GM21786 (cell line): ENCODE data around the gene ANKRD36C.
A peak's percentile ranks its signal among the peaks of the same experiment; 100 is the strongest.
"Not testable (repeated sequence)": the region's sequence is repeated elsewhere in the genome, so short reads cannot be mapped to it uniquely, and the experiment has no call there.

Experiments used
- ATAC-seq: cut with Tn5 transposase; IDR thresholded peaks from one replicate; pipeline ENCODE4 v1.9.1; 2021; ENCODE audit not compliant: unreplicated experiment

ANKRD36C gene

DNA sequence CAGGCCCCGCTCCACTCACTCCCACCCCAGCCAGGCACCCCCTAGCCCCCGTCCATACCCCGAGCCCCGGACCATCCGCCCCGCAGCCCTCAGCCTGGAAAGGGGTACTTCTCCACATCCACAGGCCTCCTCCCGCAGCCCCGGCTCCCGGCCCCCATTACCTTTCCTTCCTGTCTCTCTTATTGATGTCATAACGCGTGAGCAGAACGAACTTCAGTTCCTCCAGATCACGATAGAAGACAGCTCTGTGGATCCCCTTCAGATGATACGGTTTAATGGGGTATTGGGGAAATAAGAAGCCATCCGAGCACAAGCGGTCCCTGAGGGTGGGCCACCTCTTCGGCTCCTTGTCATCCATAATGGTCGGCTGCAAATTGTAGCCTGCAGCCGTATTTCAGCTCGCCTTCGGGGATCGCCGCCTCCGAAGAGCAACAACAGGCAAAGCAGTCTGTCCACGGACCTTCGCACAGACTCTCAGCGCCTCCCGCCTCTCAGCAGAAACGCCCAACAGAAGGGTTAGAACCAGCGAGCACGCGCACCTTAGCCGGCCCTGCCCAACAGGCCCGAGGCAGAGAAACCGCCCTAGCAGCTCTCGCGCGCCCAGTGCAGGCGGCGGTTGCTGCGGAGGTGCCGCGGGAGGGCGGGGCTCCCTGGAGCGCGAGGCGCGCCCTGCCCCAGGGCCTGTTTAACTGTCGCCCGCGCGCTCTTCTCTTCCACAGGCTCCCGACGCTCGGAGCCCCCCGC lies at the start of gene ANKRD36C:
Gene ANKRD36C, minus strand, starts transcription at position 474 of the 744 bp plus-strand sequence. Its CDS starts 116 bp downstream, at position 358.
- ATAC-seq = peak; percentile 88

DNA sequence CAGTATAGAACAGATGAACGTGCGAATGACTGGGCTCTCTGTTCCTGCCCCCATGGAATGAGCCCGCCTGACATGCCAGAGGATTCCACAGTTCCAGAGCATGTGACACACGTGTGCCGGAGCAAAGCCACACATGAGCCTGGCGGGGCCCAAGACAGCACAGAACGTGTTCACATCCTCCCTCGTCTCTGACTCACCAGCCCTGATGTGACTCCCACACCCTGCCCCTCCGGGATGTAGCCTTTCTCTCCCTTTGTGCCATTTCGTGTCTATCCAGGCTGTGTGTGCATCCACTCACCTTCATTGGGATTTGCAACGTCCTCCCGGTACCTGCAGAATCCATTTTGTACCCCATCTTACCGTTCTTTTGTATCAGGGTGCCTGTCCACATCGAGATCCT lies 43.9 kb upstream of the ANKRD36C start:
- ATAC-seq = not testable (repeated sequence)

DNA sequence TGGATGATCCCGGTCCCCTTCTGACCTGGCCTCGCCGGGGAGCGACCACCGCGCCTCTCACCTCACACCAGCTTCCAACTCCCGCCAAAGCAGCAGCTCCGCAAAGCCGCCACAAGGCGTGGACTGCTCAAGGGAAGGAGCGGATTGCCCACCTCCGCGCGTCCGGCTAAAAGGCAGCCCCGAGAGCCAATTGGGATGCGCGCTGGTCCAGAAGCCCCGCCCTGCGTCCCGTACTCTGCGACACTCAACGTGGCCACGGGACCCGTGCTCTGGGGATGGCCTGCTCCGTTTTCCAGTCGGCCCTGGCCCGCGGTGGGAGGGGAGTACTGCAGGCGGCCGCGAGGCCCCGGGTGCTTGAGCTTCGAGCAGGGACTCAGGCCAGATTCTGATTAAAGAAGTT lies 43.2 kb upstream of the ANKRD36C start, which contains the start of gene GPAT2:
Gene GPAT2, minus strand, starts transcription at position 125 of the 400 bp plus-strand sequence. CDS start 2,557 bp downstream, outside the sequence.
- ATAC-seq = not testable (repeated sequence)

DNA sequence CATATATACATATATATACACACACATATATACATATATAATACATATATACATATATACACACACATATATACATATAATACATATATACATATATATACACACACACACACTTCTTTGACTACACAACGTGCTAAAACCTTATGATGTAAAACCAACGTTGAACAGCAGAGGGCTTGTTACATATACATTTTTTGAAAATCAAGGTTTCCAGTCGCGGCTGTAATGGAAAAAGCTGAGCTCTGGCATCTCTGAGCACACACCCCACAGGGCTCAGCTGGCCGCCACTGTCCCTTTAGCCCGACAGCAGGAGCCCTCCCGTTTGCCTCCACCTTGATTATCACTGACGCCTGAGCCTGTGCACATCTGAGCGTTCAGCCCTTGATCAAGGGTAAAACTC lies 42.4 kb upstream of the ANKRD36C start:
- not testable (repeated sequence) for ATAC-seq

DNA sequence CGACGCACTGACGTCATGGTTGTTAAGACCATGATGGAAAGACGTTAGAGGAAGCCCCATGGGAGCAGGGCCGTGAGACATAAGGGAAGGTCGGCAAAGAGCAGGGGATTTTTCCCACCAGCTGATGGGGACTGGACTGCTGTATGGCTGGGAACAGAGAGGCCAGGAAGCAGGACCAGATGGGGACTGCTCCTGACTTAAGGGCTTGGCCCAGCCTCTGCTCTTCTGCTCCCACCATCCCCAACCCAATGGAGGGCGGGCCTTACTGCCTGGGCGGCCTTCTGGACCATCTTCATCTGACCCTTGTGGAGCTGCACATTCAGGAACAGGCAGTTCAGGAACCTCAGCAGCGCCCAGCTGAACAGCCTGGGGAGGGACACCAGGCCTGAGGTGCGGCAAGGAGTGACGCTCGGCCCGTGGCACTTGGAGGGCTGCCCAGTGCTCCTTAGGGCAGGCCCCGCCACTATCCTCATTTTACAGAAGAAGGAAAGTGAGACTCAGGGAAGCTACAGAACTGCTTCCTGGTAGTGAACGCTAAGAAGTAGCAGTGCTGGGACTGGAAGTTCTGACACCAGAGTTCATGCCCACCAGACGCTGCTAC lies 36.2 kb upstream of the ANKRD36C start:
- ATAC-seq = not testable (repeated sequence)

DNA sequence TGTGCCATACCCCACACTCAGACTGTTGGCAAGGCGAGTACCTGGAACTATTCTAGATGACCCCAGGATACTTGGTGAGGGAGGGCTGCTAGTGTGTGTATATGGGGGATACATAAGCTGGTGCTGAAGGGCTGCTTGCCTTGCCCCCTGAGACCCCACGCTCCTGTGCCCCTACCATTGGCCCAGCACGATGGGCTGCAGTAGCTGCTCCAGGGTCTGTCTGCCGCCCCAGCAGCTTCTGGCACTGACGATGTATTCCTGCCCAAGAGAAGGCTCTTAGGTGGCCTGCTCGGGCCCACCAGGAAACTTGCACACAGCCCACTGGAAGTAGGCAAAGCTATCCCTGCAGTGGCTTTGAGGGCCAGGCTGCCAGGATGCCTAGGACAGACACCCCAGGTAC lies 34.1 kb upstream of the ANKRD36C start:
- ATAC-seq = not testable (repeated sequence)

DNA sequence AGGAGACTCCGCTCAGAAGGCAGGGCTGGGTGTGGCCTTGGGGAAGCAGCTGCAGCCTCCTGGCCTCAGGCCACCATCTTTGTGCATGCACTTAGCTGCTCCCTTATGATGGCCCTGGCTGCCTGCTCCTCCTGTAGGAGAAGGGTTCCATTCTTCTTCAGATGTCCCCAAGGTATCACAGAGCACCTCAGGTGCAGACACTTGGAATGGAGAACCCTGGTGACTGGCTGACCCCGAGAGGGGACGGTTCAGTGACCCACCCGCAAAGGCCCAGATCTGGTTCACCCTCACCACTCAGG lies 33.5 kb upstream of the ANKRD36C start:
- no peak for ATAC-seq

DNA sequence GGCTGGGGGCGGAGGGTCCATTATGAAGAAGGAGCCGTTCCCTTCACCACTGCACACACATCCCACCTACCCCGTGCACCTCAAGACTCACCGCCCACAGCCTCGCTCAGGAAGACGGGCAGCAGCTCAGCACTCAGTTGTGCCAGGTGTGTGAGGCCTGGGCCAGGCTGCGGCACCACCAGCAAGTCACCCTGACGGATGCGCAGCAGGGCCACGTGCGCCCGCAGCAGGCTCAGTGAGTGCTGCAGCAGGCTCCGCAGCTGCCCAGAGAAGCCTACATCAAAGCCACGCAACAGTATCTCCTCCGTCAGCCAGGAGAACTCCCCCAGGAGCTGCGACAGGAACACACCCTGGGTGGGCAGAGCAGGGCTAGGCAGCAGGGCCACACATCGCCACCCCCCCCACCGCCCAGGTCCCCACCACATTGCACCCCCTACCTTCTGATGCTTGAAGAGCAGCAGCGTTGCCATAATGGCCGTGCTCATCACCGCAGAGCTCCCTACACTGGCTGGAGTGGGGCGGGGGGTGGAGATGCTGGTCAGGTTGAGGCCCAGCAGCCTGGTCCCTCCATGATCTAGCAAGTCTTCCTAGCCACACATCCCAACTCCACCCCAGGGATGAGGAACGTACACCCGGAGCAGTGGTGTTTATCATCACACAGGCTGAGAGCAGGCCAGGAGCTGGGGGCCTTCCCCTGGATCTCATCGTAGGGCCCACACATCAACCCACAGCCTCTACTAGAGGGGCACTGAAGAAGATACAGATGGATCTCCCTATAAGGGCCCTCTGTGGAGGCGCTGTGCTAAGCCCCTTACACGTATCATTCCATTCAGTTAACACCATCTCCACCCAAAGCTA lies 32.9 kb upstream of the ANKRD36C start:
- ATAC-seq = no peak

DNA sequence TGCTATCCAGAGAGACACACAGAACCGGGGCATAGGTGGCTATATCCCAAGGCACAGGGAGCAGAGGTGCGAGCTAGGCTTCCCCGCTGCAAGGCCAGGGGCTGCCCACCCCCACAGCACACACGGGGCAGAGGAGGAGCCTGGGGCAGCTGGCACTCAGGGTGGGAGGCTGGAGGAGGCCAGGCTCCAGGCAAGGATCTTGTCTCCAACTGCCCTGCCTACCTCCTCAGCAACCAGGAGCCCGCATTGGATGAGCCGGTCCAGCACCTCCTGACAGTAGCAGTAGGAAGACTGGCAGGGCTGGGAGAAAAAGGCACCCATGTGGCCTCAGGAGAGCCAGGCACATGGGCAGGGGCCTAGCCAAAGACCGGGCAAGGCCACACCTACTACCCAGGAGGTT lies 32.1 kb upstream of the ANKRD36C start:
- not testable (repeated sequence) for ATAC-seq

DNA sequence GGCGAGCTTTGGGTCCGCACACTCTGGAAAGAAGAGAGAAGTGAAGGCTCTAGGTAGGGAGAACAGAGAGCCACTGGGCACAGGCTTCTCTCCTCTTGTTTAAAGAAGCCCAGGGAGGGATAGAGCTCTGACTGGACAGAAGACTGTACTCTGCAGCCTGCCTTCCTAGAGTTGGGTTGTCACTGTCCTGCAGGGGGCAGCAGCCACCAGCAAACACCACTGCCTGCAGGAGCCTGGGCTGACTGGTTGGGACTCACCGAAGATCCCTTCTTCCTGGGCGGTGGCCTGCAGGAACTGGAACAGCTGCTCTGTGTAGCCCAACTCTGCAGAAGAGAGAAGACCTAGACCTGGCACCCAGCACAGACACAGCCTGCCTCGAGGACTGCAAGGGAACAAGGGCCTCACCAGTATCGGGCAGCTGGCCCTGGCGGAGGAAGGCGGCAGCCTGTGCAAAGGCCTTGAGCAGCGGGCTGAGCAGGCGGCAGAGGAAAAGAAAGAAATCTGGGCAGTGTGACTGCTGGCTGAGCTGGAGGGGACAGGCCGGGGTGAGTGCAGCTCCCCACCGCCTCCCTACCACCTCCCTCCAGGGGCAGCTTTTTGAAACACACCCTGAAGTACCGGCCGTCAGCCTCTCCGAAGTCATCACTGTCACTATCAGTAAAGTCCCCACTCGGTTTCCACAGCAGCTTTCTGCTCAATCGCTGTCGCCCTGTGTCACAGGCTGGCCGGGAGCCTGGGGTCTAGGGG lies 31.2 kb upstream of the ANKRD36C start:
- peak; percentile 77 for ATAC-seq

DNA sequence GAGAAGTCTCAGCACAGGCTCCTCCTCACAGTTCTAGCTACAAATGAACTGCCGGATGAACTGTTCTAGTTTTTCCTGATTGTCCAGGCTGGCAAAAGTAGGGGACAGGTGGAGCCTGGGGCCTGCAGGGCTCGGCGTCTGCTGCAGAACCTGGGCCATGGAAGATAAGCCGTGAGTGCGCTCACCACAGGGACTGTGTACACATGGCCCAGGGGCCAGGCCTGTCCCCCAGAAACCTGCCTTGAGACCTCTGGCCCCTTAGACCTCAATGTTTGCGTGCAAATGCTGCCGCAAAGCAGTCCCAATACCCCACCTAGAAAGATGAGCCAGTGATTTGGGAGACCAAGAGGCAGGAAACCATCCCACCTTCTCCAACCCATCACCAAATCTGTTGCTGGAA lies 30.5 kb upstream of the ANKRD36C start:
- ATAC-seq = not testable (repeated sequence)

DNA sequence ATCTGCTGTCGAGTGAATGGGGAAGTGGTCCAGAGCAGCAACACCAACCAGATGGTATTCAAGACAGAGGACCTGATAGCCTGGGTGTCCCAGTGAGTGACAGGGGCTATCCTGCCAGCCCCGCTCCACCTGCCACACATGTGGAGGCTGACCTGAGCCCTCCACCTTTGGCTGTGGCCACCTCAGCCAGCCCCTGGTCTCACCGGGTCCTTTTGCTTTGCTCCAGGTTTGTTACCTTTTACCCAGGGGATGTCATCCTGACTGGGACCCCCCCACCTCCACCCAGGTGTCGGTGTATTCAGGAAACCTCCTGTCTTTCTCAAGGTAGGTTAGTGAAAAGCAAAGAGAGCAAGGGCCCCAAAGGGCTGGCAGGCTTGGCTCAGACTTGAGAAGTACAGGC lies 29.5 kb upstream of the ANKRD36C start:
- not testable (repeated sequence) for ATAC-seq

DNA sequence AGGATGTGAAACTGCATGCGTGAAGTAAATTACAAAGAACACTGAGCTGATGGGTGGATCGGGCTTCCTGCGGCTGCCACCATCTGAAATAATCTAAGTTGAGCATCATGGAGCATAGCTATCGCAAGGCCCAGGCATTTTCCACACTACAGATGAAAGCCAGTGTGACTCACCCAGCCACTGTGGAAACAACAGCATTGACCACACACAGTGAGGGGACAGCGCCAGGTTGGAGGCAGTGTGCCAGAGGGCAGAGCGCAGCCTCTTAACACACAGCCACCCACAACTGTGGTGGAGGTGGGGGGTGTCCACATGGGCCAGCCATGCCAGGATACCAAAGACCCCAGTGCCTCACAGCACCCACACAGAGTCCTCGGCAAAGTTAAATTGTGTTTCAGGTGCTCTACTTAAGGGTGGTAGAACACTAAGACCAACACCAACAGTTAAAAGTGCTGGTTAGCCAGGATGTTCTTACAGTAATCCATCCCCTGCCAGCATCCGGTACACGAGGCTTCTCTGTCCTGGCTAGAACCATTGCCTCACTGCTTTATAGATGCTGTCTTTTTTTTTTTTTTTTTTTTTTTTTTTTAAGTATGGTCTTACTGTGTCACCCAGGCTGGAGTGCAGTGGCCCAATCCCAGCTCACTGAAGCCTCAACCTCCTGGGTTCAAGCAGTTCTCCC lies 28.4 kb upstream of the ANKRD36C start:
- ATAC-seq = not testable (repeated sequence)

DNA sequence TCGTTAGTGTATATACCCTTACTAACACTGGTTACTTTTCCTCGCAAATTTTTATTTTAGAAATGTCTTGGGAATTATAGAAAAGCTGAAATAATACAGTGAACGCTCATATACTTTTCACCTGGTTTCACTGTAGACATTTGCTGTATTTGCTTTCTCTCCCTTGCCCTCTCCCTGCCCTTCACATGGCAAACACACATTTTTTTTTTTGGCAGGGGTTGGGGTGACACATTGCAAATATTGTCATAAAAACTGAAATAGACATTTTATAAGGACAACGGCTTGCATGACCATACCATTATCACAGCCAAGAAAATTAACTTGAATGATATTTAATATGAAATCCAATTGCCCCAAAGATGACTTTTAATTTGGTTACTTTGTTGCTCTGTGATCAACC lies 24.7 kb upstream of the ANKRD36C start:
- not testable (repeated sequence) for ATAC-seq

DNA sequence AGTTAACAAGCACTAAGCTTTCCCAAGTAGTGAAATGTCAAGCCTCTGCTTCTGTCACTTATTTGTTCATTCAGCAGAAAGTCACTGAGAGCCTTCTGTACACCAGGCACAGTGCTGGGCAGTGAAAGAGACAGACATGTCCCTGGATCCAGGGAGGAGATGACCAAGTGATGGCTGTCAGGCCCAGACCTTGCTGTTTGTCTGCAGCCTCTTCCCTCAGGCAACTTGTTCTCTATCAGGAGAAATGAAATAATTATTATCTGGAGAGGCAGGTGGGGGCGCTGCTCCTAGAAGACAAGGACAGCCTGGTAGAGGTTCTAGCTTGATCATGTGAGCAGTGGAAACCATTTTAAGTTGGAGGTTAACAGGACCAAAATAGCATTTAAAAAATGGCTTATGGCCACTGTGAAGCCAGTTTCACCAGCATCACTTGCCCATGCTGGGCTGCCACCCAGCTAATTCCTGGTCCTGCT lies 21.2 kb upstream of the ANKRD36C start:
- ATAC-seq = not testable (repeated sequence)

DNA sequence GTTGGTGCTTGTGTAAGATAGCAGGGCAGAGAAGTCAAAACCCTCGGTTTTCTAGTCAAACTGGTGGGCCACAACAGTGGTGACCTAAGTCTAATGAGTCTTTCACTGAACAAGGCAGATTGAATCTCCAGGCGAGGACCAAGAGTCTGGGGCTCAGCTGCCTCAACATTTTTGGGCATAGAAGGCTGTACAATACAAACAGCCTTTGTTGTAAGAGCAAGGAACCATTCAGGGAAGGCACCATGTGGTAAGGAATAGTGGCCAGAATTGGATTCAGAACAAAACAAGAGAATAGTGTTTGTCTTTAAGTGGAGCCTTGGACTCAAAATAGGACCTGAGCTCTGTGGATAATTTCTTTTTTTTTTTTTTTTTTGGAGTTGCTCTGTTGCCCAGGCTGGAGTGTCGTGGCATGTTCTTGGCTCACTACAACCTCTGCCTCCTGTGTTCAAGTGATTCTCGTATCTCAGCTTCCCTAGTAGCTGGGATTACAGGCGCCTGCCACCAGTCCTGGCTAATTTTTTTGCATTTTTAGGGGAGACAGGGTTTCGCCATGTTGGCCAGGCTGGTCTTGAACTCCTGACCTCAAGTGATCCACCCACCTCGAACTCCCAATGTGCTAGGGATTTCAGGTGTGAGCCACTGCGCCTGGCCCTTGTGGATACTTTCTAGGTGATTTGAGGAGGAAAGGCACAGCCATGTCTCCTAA lies 20.6 kb upstream of the ANKRD36C start:
- ATAC-seq = not testable (repeated sequence)

DNA sequence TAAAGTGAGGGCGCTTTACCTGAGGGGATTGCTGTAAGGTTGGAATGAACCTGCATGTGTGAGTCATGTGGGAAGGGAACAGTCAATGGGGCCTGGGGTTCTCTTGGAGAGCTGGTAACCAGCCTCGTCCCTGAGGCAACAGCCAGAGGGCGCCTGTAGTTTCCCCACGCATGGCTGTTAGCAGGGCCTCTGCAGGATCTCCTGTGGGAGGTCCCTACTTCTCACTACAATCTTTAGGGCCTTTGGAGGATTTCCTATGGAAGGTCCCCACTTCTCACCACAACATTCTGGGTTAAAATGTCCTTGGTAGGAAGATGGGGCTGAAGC lies 19.5 kb upstream of the ANKRD36C start:
- not testable (repeated sequence) for ATAC-seq

DNA sequence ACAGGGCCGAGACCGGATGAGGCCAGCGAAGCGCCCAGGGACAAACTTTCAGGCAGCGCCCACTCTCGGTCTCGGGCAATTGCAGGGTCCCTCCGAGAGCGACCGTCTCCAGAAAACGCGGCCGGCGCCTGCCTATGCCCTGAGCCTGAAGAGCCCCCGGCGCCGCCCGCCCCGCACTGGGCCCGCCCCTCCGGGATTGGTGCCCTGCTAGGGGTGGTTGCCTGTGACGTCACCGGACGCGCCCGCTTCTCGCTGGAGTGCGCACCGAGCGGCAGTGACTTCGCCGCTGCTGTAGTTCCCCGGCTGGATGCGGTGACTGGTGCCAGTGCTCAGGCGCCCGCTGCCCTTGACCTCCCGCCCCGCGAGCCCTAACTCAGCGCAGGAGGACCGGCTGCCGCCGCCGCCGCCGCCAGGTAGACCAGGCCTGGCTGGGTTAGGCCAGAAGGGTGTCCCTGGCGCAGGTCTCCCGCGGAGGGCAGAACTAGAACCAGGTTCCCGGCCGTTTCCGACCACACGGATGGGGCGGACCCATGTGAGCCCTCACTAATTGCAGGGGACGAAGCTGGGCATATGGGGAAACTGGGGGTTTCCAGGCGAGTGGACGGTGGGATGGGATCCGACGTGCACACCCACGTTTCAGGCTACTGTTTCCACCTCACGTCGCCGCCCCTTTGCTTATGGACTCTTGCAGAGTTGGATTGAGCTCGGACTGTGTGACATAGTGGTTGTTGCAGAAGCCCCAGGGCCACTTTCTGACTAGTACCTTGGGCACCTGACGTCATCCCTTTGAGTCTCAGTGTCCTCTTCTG lies 18.9 kb upstream of the ANKRD36C start:
- peak; percentile 99 for ATAC-seq

DNA sequence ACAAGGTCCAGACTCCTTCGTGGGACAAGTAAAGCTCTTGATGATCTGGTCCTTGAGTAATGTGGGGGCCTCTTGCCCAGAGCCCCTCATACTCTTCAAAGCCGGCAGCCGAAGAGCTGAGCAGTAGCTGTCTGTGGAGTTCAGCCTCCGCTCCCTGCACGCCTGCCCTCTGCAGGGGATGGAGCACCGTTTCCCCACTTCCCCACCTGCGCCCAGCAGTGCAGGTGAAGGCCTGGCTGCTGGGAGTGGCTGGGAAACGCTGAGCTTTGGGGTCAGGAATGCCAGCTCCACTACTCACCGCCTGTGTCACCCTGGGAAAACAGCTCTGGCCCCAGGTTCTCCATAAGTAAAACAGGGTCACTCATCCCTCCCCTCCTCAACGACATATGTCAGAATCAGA lies 18.2 kb upstream of the ANKRD36C start:
- ATAC-seq = not testable (repeated sequence)
